Testis (tissue), 3 donors: ENCODE data around the gene OTX1. TPM values are rescaled to one million over a fixed set of nuclear protein-coding genes. Genes with fewer than 3 reads are reported as not detected.

Experiments
- DNase-seq: peaks from one replicate; pipeline ENCODE4 v3.0.0-alpha.2; 2019
- H3K27ac ChIP-seq, 2 donors: fragments of 200-600 bp; sonication (generic); one replicate each; pipeline ENCODE4 v1.5.1; 2019
- H3K27me3 ChIP-seq: fragments of 200-600 bp; sonication (generic); one replicate; pipeline ENCODE4 v1.5.1; 2019
- H3K36me3 ChIP-seq: fragments of 200-600 bp; sonication (generic); one replicate; pipeline ENCODE4 v1.5.1; 2017; ENCODE audit warnings: low read depth; ENCODE audit errors: missing control alignments
- H3K4me1 ChIP-seq: fragments of 200-600 bp; sonication (generic); one replicate; pipeline ENCODE4 v1.5.1; 2019
- H3K4me3 ChIP-seq, 2 donors: fragments of 200-600 bp; sonication (generic); one replicate each; pipeline ENCODE4 v1.5.1; 2017 to 2019
- H3K9me3 ChIP-seq: fragments of 200-600 bp; sonication (generic); one replicate; pipeline ENCODE4 v1.5.1; 2017
- POLR2A ChIP-seq: fragments of 450-650 bp; IDR thresholded peaks from one replicate; pipeline ENCODE4 v1.6.1; 2017; ENCODE audit warnings: antibody characterized with exemption, mild to moderate bottlenecking, moderate library complexity
- WGBS, 2 donors: methylation state at CpG; one replicate each; pipeline ENCODE4 v1.1.5; 2018; 5-methylcytosine and 5-hydroxymethylcytosine counted together
- intact Hi-C: fragments of 100-400 bp; cut with DNase I; formaldehyde crosslinking; loops from one replicate; pipeline ENCODE4 v1.15.1; 2023; ENCODE audit warnings: low total_unique reads
- polyA plus RNA-seq: library from polyadenylated mRNA; stranded (reverse); fragments of 350-450 nt; fragmentation: Illumina TruSeq; extraction: RNeasy Lipid Tissue Mini Kit (QIAGEN cat#74804); gene quantifications from one replicate; pipeline ENCODE4 v1.2.3, GENCODE V29; 2014; ENCODE audit warnings: low read depth, low replicate concordance; ENCODE audit not compliant: insufficient read depth
- total RNA-seq, 2 donors: library from RNA; depleted of rRNA; stranded (reverse); fragments of >200 nt; gene quantifications; one replicate each; pipeline ENCODE4 v1.2.3, GENCODE V29; 2016
- TF ChIP-seq, protein P1 (sequence below), 3 experiments: fragments of 450-650 bp in 2 of 3; fragments of 200-600 bp in 1 of 3; sonication (generic) in 1 of 3; IDR thresholded peaks; one replicate each; pipeline ENCODE4 v1.5.1; 2016 to 2019; ENCODE audit warnings: antibody characterized with exemption in 3 of 3, mild to moderate bottlenecking in 2 of 3, moderate library complexity in 1 of 3

The OTX1 gene
- total and polyA plus RNA-seq, 3 donors from 2014 or later, result 0.36 to 0.56 (median 0.39) TPM

DNA sequence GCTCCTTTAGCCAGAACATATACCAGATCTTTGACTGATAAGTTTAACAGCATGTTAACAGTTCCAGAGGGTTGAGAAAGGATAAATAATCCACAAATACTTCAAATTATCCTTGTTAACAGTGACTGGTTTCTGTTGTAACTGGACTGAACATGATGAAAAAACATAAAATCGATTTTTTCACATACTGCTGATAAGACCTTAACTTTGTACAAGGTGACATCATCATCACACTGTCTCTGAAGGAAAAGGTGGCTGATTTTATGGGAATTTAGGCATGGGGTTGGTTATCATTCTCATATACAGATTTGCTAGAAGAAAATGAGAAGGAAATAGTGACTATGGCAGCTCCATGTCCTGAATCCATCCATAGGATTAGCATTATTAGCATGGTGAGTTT is 36.1 kb downstream of the OTX1 start:
- Histone ChIP-seq H3K4me1 (no peaks in the 10 kb centered on the region), H3K27ac (no peak overlapping the region), H3K27me3 (no peaks in the 10 kb centered on the region), H3K9me3 (no peaks in the 10 kb centered on the region), H3K4me3 (no peak overlapping the region), H3K36me3 (no peaks in the 10 kb centered on the region)
- TF ChIP-seq, protein P1, sequence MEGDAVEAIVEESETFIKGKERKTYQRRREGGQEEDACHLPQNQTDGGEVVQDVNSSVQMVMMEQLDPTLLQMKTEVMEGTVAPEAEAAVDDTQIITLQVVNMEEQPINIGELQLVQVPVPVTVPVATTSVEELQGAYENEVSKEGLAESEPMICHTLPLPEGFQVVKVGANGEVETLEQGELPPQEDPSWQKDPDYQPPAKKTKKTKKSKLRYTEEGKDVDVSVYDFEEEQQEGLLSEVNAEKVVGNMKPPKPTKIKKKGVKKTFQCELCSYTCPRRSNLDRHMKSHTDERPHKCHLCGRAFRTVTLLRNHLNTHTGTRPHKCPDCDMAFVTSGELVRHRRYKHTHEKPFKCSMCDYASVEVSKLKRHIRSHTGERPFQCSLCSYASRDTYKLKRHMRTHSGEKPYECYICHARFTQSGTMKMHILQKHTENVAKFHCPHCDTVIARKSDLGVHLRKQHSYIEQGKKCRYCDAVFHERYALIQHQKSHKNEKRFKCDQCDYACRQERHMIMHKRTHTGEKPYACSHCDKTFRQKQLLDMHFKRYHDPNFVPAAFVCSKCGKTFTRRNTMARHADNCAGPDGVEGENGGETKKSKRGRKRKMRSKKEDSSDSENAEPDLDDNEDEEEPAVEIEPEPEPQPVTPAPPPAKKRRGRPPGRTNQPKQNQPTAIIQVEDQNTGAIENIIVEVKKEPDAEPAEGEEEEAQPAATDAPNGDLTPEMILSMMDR (IDR thresholded peaks at IDR 0.05), result no peak
- TF ChIP-seq POLR2A, result no peak
- DNase-seq, result no peak
- 66 to 70% methylated on average over 1 of the region's 1 CpG for WGBS, 2 donors
- intact Hi-C loops, result no loop called here

DNA sequence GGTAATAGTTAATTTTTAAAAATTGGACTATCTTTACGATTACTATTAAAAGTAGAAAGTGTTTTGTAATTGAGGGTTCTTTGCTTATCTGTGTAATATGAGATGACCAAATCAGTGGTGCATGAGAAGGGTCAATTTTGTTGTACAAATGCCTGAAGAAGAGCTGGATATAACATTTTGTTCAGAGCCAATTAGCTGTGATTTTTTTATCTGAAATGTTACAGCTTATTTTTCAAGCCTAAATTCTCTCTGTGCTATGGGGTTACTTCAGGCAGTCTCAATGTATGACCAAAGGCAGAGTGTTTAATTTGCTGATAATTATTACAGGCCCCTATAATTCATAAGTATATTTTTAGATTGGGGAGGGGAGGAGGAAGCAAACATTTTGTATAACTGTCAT is 41.8 kb downstream of the OTX1 start:
- Histone ChIP-seq H3K4me3 (no peak overlapping the region), H3K9me3 (no peaks in the 10 kb centered on the region), H3K27me3 (no peaks in the 10 kb centered on the region), H3K4me1 (no peaks in the 10 kb centered on the region), H3K36me3 (no peaks in the 10 kb centered on the region), H3K27ac (no peak overlapping the region)
- 54 to 68% methylated on average over 1 of the region's 1 CpG for WGBS, 2 donors
- intact Hi-C loops, result no loop called here
- no peak for TF ChIP-seq POLR2A
- TF ChIP-seq, protein P1 (IDR thresholded peaks at IDR 0.05), result no peak
- no peak for DNase-seq

DNA sequence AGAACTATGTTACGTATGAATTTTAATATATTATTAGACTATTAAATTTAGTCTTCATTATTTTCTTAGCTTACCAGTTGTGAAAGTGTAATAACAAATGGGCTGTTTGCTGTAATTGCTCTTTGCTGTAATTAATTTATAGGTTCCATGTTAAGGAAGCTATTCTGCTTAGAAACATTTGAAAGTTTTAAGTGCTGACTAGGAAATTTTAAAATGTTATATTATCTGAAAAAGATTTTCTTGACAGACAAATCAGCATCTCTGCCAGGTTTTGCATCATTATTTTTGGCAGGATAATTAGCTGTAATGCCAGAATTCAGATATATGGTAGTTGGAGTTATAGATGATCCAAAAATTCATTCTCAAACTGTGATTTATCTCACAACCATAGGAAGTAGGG is 42.2 kb downstream of the OTX1 start:
- Histone ChIP-seq H3K36me3 (no peaks in the 10 kb centered on the region), H3K27me3 (no peaks in the 10 kb centered on the region), H3K4me3 (no peak overlapping the region), H3K9me3 (no peaks in the 10 kb centered on the region), H3K4me1 (no peaks in the 10 kb centered on the region), H3K27ac (no peak overlapping the region)
- TF ChIP-seq, protein P1 (IDR thresholded peaks at IDR 0.05), result no peak
- no peak for TF ChIP-seq POLR2A
- intact Hi-C loops, result no loop called here
- DNase-seq, result no peak
- 0 to 41% methylated on average over 1 of the region's 1 CpG for WGBS, 2 donors

DNA sequence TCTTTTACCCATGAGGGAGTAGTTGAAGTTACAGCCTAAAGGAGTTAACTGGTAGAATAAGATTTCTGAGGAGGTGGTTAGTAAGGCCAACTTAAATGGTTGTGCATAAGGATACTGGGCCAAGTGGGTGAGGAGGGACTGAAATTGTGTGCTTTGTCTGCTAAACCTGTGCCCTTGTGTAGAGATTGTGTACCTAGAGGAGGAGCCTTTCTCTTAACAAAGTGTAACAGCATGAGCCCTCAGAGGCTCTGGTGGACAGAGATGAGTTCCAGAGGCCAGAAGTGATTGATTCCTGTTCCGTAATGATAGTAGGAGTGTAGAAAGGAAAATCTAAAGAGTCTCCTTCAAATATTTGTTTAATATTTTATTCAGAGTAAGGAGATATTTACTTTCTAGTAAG is 42.9 kb downstream of the OTX1 start:
- Histone ChIP-seq H3K27ac (no peak overlapping the region), H3K36me3 (no peaks in the 10 kb centered on the region), H3K4me1 (no peaks in the 10 kb centered on the region), H3K27me3 (no peaks in the 10 kb centered on the region), H3K4me3 (no peak overlapping the region), H3K9me3 (no peaks in the 10 kb centered on the region)
- DNase-seq, result no peak
- intact Hi-C loops, result no loop called here
- 83 to 90% methylated on average over 1 of the region's 1 CpG for WGBS, 2 donors
- TF ChIP-seq, protein P1 (IDR thresholded peaks at IDR 0.05), result no peak
- TF ChIP-seq POLR2A, result no peak

DNA sequence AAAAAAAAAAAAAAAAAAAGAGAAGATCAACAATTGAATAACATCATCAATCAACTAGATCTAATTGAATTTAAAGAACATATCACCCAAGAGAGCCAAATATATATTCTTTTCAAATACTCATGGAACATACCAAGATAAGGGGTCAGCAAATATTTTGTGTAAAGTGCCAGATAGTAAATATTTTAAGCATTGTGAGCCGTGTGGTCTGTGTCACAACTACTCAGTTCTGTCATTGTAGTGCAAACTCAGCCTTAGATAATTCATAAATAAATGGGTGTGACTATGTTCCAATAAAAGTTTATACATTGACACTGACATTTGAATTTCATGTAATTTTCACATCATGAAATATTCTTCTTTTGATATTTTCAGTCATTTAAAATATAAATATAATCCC is 45.9 kb downstream of the OTX1 start:
- H3K4me3 ChIP-seq, result no peak overlapping the region
- H3K4me1 ChIP-seq, result no peaks in the 10 kb centered on the region
- no peak for DNase-seq
- no peaks in the 10 kb centered on the region for H3K27me3 ChIP-seq
- no peaks in the 10 kb centered on the region for H3K36me3 ChIP-seq
- TF ChIP-seq, protein P1 (IDR thresholded peaks at IDR 0.05), result no peak
- no peak for TF ChIP-seq POLR2A
- H3K27ac ChIP-seq, result no peak overlapping the region
- no peaks in the 10 kb centered on the region for H3K9me3 ChIP-seq
- WGBS, 2 donors, result 41 to 76% methylated on average over 1 of the region's 1 CpG
- intact Hi-C loops, result no loop called here
